Neuronal stem cell (in vitro differentiated cells): ENCODE measurements around the gene PAPPA.

Experiments used
- DNase-seq: peaks from one replicate; pipeline ENCODE4 v3.0.0-alpha.2; 2013; ENCODE audit warnings: low spot score
- H2AFZ ChIP-seq: one replicate; pipeline ENCODE4 v1.6.1; 2013; ENCODE audit warnings: mild to moderate bottlenecking, low read length, inconsistent platforms
- H2AK5ac ChIP-seq: 2 replicates; pipeline ENCODE4 v1.6.1; 2013; ENCODE audit warnings: low read depth, mild to moderate bottlenecking, inconsistent platforms, low read length, moderate library complexity, mixed read lengths
- H2BK120ac ChIP-seq: 2 replicates; pipeline ENCODE4 v1.6.1; 2013; ENCODE audit warnings: low read depth, mild to moderate bottlenecking, inconsistent platforms, low read length, moderate library complexity, mixed read lengths
- H2BK12ac ChIP-seq: one replicate; pipeline ENCODE4 v1.6.1; 2013; ENCODE audit warnings: low read length, inconsistent platforms
- H2BK15ac ChIP-seq: 2 replicates; pipeline ENCODE4 v1.6.1; 2013; ENCODE audit warnings: mild to moderate bottlenecking, low read length, inconsistent platforms, mixed read lengths
- H2BK5ac ChIP-seq: one replicate; pipeline ENCODE4 v1.6.1; 2013; ENCODE audit warnings: inconsistent platforms, mild to moderate bottlenecking, low read length, moderate library complexity
- H3K14ac ChIP-seq: one replicate; pipeline ENCODE4 v1.6.1; 2013; ENCODE audit warnings: low read length, inconsistent platforms
- H3K18ac ChIP-seq: 2 replicates; pipeline ENCODE4 v1.6.1; 2013; ENCODE audit warnings: low read length, inconsistent platforms
- H3K23ac ChIP-seq: 2 replicates; pipeline ENCODE4 v1.6.1; 2013; ENCODE audit warnings: low read depth, mild to moderate bottlenecking, mixed read lengths, low read length, inconsistent platforms; ENCODE audit not compliant: poor library complexity
- H3K27ac ChIP-seq: replicated peaks from 3 replicates; pipeline ENCODE4 v1.5.1; 2013; ENCODE audit warnings: low read length, inconsistent platforms
- H3K27me3 ChIP-seq, 3 experiments: 2 replicates each; pipeline ENCODE4 v1.6.1; 2013; ENCODE audit warnings: low read length in 3 of 3, mild to moderate bottlenecking in 2 of 3, inconsistent platforms in 1 of 3, low read depth in 1 of 3, mixed read lengths in 1 of 3, moderate library complexity in 1 of 3; ENCODE audit not compliant: control insufficient read depth in 3 of 3, insufficient read depth in 3 of 3
- H3K36me3 ChIP-seq, 2 donors: replicated peaks in 1 of 2; 2 replicates each; pipeline ENCODE4 v1.6.1; 2013; ENCODE audit warnings: low read length in 2 of 2; ENCODE audit not compliant: control insufficient read depth in 2 of 2, insufficient read depth in 2 of 2
- H3K4ac ChIP-seq: 2 replicates; pipeline ENCODE4 v1.6.1; 2013; ENCODE audit warnings: inconsistent platforms, mild to moderate bottlenecking, low read length, moderate library complexity
- H3K4me1 ChIP-seq, 2 donors: 1 replicate in 1 of 2; 2 replicates in 1 of 2; pipeline ENCODE4 v1.6.1; 2013; ENCODE audit warnings: low read length in 2 of 2, low read depth in 1 of 2; ENCODE audit not compliant: control insufficient read depth in 2 of 2, insufficient read depth in 1 of 2
- H3K4me2 ChIP-seq: one replicate; pipeline ENCODE4 v1.6.1; 2013; ENCODE audit warnings: mild to moderate bottlenecking, low read length, inconsistent platforms; ENCODE audit not compliant: insufficient read depth, poor library complexity, severe bottlenecking
- H3K4me3 ChIP-seq, 2 donors: 2 replicates each; pipeline ENCODE4 v1.5.1; 2013; ENCODE audit warnings: low read length in 2 of 2, mild to moderate bottlenecking in 2 of 2, inconsistent platforms in 1 of 2, moderate library complexity in 1 of 2
- H3K79me1 ChIP-seq: one replicate; pipeline ENCODE4 v1.6.1; 2013; ENCODE audit warnings: low read depth, mild to moderate bottlenecking, inconsistent platforms, low read length, moderate library complexity
- H3K9ac ChIP-seq: one replicate; pipeline ENCODE4 v1.6.1; 2013; ENCODE audit warnings: mild to moderate bottlenecking, low read depth, low read length, inconsistent platforms; ENCODE audit not compliant: poor library complexity
- H3K9me3 ChIP-seq, 2 donors: replicated peaks in 1 of 2; 2 replicates each; pipeline versions ENCODE3 to v1.6.1; 2013; ENCODE audit warnings: low read length in 2 of 2, mild to moderate bottlenecking in 2 of 2, inconsistent platforms in 1 of 2, low read depth in 1 of 2, mixed read lengths in 1 of 2, moderate library complexity in 1 of 2; ENCODE audit not compliant: control insufficient read depth in 2 of 2, insufficient read depth in 1 of 2
- H4K8ac ChIP-seq: one replicate; pipeline ENCODE4 v1.6.1; 2013; ENCODE audit warnings: low read depth, mild to moderate bottlenecking, inconsistent platforms, low read length, moderate library complexity
- H4K91ac ChIP-seq: one replicate; pipeline ENCODE4 v1.6.1; 2013; ENCODE audit warnings: low read length, low read depth, mild to moderate bottlenecking, inconsistent platforms; ENCODE audit not compliant: poor library complexity
- WGBS, 2 donors: extraction: QIAGEN DNeasy Blood & Tissue Kit; methylation state at CpG; one replicate each; pipeline ENCODE4 v1.1.7; 2013; ENCODE audit warnings: missing lambda C conversion rate in 2 of 2, mixed read lengths in 1 of 2; ENCODE audit not compliant: insufficient read length in 2 of 2, insufficient replicate concordance in 1 of 2; ENCODE audit errors: extremely low coverage in 2 of 2; 5-methylcytosine and 5-hydroxymethylcytosine counted together

PAPPA gene

GRCh38 chr9:116160676-116161571, 7.3 kb downstream of the PAPPA start:
- no peak overlapping the region for H2AFZ ChIP-seq
- no peak overlapping the region for H4K8ac ChIP-seq
- no peak overlapping the region for H2BK120ac ChIP-seq
- no peak overlapping the region for H3K4ac ChIP-seq
- H3K23ac ChIP-seq, result no peak overlapping the region
- H3K4me2 ChIP-seq, result no peak overlapping the region
- no peak overlapping the region for H2BK15ac ChIP-seq
- no peak overlapping the region for H3K18ac ChIP-seq
- H3K27ac ChIP-seq, result no peak overlapping the region
- H2AK5ac ChIP-seq, result no peak overlapping the region
- no peak overlapping the region for H2BK12ac ChIP-seq
- no CpG with 5 or more reads among the region's 9 CpGs for WGBS, 2 donors
- H2BK5ac ChIP-seq, result no peak overlapping the region
- peaks cover 0 to 29% of the 10 kb centered on the region in 2 donors for H3K36me3 ChIP-seq
- no peaks in the 10 kb centered on the region for H3K79me1 ChIP-seq
- no peak overlapping the region for H3K14ac ChIP-seq
- no peak overlapping the region for H3K9ac ChIP-seq
- H4K91ac ChIP-seq, result no peak overlapping the region
- peaks cover 0 to 25% (median 0%) of the 10 kb centered on the region in 3 experiments for H3K27me3 ChIP-seq
- no peak for DNase-seq
- H3K9me3 ChIP-seq, result peaks cover 0 to 14% of the 10 kb centered on the region in 2 donors
- H3K4me3 ChIP-seq, result no peak overlapping the region
- H3K4me1 ChIP-seq, result peaks cover 10 to 15% of the 10 kb centered on the region in 2 donors

GRCh38 chr9:116162241-116162781, 8.7 kb downstream of the PAPPA start:
- H3K18ac ChIP-seq, result no peak overlapping the region
- H3K4me3 ChIP-seq, result no peak overlapping the region
- no peak overlapping the region for H3K14ac ChIP-seq
- peaks cover 0 to 29% of the 10 kb centered on the region in 2 donors for H3K36me3 ChIP-seq
- H2AFZ ChIP-seq, result no peak overlapping the region
- no peak overlapping the region for H2AK5ac ChIP-seq
- WGBS, 2 donors, result no CpG with 5 or more reads among the region's 5 CpGs
- H3K4ac ChIP-seq, result no peak overlapping the region
- H2BK5ac ChIP-seq, result no peak overlapping the region
- peaks cover 0 to 19% (median 0%) of the 10 kb centered on the region in 3 experiments for H3K27me3 ChIP-seq
- H3K9ac ChIP-seq, result no peak overlapping the region
- H4K8ac ChIP-seq, result no peak overlapping the region
- H3K9me3 ChIP-seq, result peaks cover 0 to 14% of the 10 kb centered on the region in 2 donors
- no peak overlapping the region for H2BK12ac ChIP-seq
- no peak for DNase-seq
- H3K4me2 ChIP-seq, result no peak overlapping the region
- H3K23ac ChIP-seq, result no peak overlapping the region
- H3K79me1 ChIP-seq, result no peaks in the 10 kb centered on the region
- no peak overlapping the region for H3K27ac ChIP-seq
- H2BK120ac ChIP-seq, result no peak overlapping the region
- no peak overlapping the region for H2BK15ac ChIP-seq
- peaks cover 6 to 10% of the 10 kb centered on the region in 2 donors for H3K4me1 ChIP-seq
- H4K91ac ChIP-seq, result no peak overlapping the region

GRCh38 chr9:116163293-116164055, 9.9 kb downstream of the PAPPA start:
- Histone ChIP-seq H4K8ac (no peak overlapping the region), H2BK12ac (no peak overlapping the region), H3K27me3 (peaks cover 0 to 16% (median 0%) of the 10 kb centered on the region in 3 experiments), H3K36me3 (peaks cover 0 to 26% of the 10 kb centered on the region in 2 donors), H3K79me1 (no peaks in the 10 kb centered on the region), H3K4me1 (no peaks in the 10 kb centered on the region), H3K9ac (no peak overlapping the region), H3K18ac (no peak overlapping the region), H3K27ac (no peak overlapping the region), H3K4ac (no peak overlapping the region), H2BK5ac (no peak overlapping the region), H2AK5ac (no peak overlapping the region), H3K4me3 (no peak overlapping the region), H3K9me3 (peaks cover 0 to 14% of the 10 kb centered on the region in 2 donors), H3K4me2 (no peak overlapping the region), H2BK15ac (no peak overlapping the region), H2AFZ (no peak overlapping the region), H3K14ac (no peak overlapping the region), H4K91ac (no peak overlapping the region), H3K23ac (no peak overlapping the region), H2BK120ac (no peak overlapping the region)
- no CpG with 5 or more reads among the region's 2 CpGs for WGBS, 2 donors
- no peak for DNase-seq

GRCh38 chr9:116165912-116166311, 12.3 kb downstream of the PAPPA start:
- Histone ChIP-seq H3K9ac (no peak overlapping the region), H3K79me1 (no peaks in the 10 kb centered on the region), H2BK5ac (no peak overlapping the region), H3K4me2 (no peak overlapping the region), H4K91ac (no peak overlapping the region), H3K4me1 (no peaks in the 10 kb centered on the region), H3K23ac (no peak overlapping the region), H3K27me3 (no peaks in the 10 kb centered on the region), H2BK120ac (no peak overlapping the region), H4K8ac (no peak overlapping the region), H3K27ac (no peak overlapping the region), H2BK12ac (no peak overlapping the region), H2BK15ac (no peak overlapping the region), H3K14ac (no peak overlapping the region), H3K4ac (no peak overlapping the region), H3K9me3 (peaks cover 0 to 14% of the 10 kb centered on the region in 2 donors), H2AFZ (no peak overlapping the region), H2AK5ac (no peak overlapping the region), H3K36me3 (peaks cover 0 to 10% of the 10 kb centered on the region in 2 donors), H3K18ac (no peak overlapping the region), H3K4me3 (no peak overlapping the region)
- DNase-seq, result no peak
- WGBS, 2 donors, result no CpG with 5 or more reads among the region's 2 CpGs
